ENCODE results near the gene COL4A4. TPM values are rescaled to one million over a fixed set of nuclear protein-coding genes. Genes with fewer than 3 reads are reported as not detected.

Gene COL4A4
- total and polyA plus RNA-seq, 4 experiments from 2014 or later, result 0.03 to 0.10 TPM; not detected in 2

GRCh38 chr2:227115761-227116160 is 48.2 kb downstream of the COL4A4 start:
- Mint-ChIP-seq H3K9me3 (no peaks in the 10 kb centered on the region), H3K27ac (no peak overlapping the region), H3K4me3 (no peak overlapping the region), H3K27me3 (peaks cover 6 to 11% of the 10 kb centered on the region in 2 donors), H3K36me3 (no peaks in the 10 kb centered on the region), H3K4me1 (peaks cover 0 to 1% (median 0%) of the 10 kb centered on the region in 4 donors)
- Histone ChIP-seq H3K27ac (ENCODE audit: low read depth, low read length) (no peak overlapping the region), H3K27me3 (ENCODE audit: insufficient read depth, low read length) (no peaks in the 10 kb centered on the region), H3K4me1 (ENCODE audit: insufficient read depth, low read length) (no peaks in the 10 kb centered on the region), H3K4me3 (ENCODE audit: low read length in 2 of 2) (no peak overlapping the region), H3K36me3 (ENCODE audit: insufficient read depth, low read length) (no peaks in the 10 kb centered on the region), H3K9me3 (ENCODE audit: control insufficient read depth in 1 of 2, low read length in 2 of 2) (no peaks in the 10 kb centered on the region)
- ChIA-PET CTCF (ENCODE audit: partially characterized antibody) (no interaction called here), POLR2A (ENCODE audit: partially characterized antibody) (no interaction called here)
- DNase-seq, result no peak
- intact Hi-C loops (cut with micrococcal nuclease), result no loop called here

DNA sequence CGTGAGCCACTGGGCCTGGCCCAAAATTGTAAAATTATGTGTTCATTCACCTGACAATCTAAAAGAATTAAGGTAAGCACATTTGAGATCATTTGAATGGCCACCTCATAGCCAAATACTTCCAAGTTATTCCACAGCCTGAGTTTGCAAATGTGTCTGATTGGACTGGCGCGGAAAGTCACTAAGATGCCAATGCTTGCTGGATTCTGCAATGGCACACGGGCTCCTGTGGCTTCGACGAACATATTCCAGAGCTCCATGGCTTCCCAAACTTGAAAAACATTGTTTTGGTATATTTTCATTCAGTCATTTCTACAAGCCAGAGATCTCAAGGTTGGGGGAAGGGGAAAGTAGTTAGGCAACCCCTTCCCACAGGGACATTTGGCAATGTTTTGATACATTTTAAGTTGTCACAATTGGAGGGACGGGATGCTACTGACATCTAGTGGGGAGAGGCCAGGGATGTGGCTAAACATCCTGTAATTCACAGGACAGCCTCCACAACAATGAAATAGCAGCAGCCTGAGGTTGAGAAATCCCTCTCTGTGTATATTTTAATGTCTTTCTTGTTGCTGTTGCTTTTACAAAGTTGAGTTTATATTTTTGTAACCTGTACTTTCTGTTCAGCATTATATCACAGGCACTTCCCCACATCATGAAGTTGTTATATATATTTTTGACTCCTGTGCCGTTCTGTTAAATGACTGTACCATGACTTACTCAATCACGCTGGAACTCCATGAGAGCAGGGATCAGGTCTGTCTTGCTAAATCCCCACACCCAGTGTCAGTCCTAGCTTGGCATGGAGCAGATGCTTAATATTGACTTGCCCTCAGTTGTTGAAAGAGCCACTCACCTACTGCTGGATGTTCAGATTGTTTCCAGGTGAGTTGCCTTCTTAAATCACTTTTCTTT is 56.9 kb downstream of the COL4A4 start:
- Histone ChIP-seq H3K27ac (ENCODE audit: low read depth, low read length) (no peak overlapping the region), H3K27me3 (ENCODE audit: insufficient read depth, low read length) (no peaks in the 10 kb centered on the region), H3K36me3 (ENCODE audit: insufficient read depth, low read length) (no peaks in the 10 kb centered on the region), H3K4me1 (ENCODE audit: insufficient read depth, low read length) (no peaks in the 10 kb centered on the region), H3K4me3 (ENCODE audit: low read length in 2 of 2) (no peak overlapping the region), H3K9me3 (ENCODE audit: control insufficient read depth in 1 of 2, low read length in 2 of 2) (no peaks in the 10 kb centered on the region)
- POLR2A ChIA-PET (ENCODE audit: partially characterized antibody), result no interaction called here
- no peak overlapping the region for H3K4me3 Mint-ChIP-seq
- H3K27ac Mint-ChIP-seq, result no peak overlapping the region
- intact Hi-C loops (cut with micrococcal nuclease), result loop anchor here (1.0 to 2.0 kb wide), 2 partner anchors 294 to 1439 kb away; no protein-coding TSS in a partner anchor
- peaks cover 3 to 7% of the 10 kb centered on the region in 2 donors for H3K27me3 Mint-ChIP-seq
- H3K9me3 Mint-ChIP-seq, result no peaks in the 10 kb centered on the region
- no peaks in the 10 kb centered on the region for H3K36me3 Mint-ChIP-seq
- DNase-seq, result peak in 4 of 5 donors; percentile 10 to 24 (median 18)
- H3K4me1 Mint-ChIP-seq, result no peaks in the 10 kb centered on the region
- CTCF ChIA-PET (ENCODE audit: partially characterized antibody), result no interaction called here

DNA sequence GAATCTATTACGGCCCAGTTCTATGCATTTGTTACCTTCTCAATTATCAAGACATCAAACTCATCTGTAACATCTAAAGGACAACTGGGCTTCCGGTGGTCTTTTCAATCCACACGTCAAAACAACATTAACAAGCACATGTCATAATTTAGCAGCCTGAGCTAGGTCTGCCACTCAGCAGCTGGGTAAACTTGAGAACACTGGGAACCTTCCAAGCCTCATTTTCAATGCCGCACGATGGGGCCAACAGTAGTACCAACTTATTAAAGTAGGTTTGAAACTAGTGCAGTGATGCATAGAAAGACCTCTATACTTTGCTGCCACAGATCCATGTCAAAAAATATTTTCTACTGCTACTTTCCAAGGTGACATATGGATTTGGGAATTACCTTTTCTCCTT is 60.4 kb downstream of the COL4A4 start:
- CTCF ChIA-PET (ENCODE audit: partially characterized antibody), result no interaction called here

GRCh38 chr2:227099340-227099739 is 64.7 kb downstream of the COL4A4 start:
- Histone ChIP-seq H3K36me3 (ENCODE audit: insufficient read depth, low read length) (no peaks in the 10 kb centered on the region), H3K4me3 (ENCODE audit: low read length in 2 of 2) (no peak overlapping the region), H3K27me3 (ENCODE audit: insufficient read depth, low read length) (no peaks in the 10 kb centered on the region), H3K27ac (ENCODE audit: low read depth, low read length) (no peak overlapping the region), H3K9me3 (ENCODE audit: control insufficient read depth in 1 of 2, low read length in 2 of 2) (no peaks in the 10 kb centered on the region), H3K4me1 (ENCODE audit: insufficient read depth, low read length) (no peaks in the 10 kb centered on the region)
- peaks cover 0 to 2% (median 0%) of the 10 kb centered on the region in 8 donors for H3K9me3 Mint-ChIP-seq
- no peak overlapping the region for H3K27ac Mint-ChIP-seq
- DNase-seq, result no peak
- ChIA-PET CTCF (ENCODE audit: partially characterized antibody) (no interaction called here), POLR2A (ENCODE audit: partially characterized antibody) (no interaction called here)
- no peaks in the 10 kb centered on the region for H3K36me3 Mint-ChIP-seq
- H3K4me1 Mint-ChIP-seq, result no peaks in the 10 kb centered on the region
- peaks cover 0 to 3% of the 10 kb centered on the region in 2 donors for H3K27me3 Mint-ChIP-seq
- intact Hi-C loops (cut with micrococcal nuclease), result no loop called here
- H3K4me3 Mint-ChIP-seq, result no peak overlapping the region

More for the DNA sequence above, 60.4 kb downstream of the COL4A4 start:
- Histone ChIP-seq H3K4me1 (ENCODE audit: insufficient read depth, low read length) (no peaks in the 10 kb centered on the region), H3K36me3 (ENCODE audit: insufficient read depth, low read length) (no peaks in the 10 kb centered on the region), H3K27me3 (ENCODE audit: insufficient read depth, low read length) (no peaks in the 10 kb centered on the region), H3K27ac (ENCODE audit: low read depth, low read length) (no peak overlapping the region), H3K9me3 (ENCODE audit: control insufficient read depth in 1 of 2, low read length in 2 of 2) (no peaks in the 10 kb centered on the region), H3K4me3 (ENCODE audit: low read length in 2 of 2) (no peak overlapping the region)
- POLR2A ChIA-PET (ENCODE audit: partially characterized antibody), result no interaction called here
- DNase-seq, result no peak
- Mint-ChIP-seq H3K36me3 (no peaks in the 10 kb centered on the region), H3K9me3 (peaks cover 0 to 2% (median 0%) of the 10 kb centered on the region in 8 donors), H3K27me3 (peaks cover 3 to 6% of the 10 kb centered on the region in 2 donors), H3K27ac (no peak overlapping the region), H3K4me1 (no peaks in the 10 kb centered on the region), H3K4me3 (no peak overlapping the region)
- intact Hi-C loops (cut with micrococcal nuclease), result no loop called here

GRCh38 chr2:227098162-227098515 is 65.9 kb downstream of the COL4A4 start:
- Histone ChIP-seq H3K4me3 (ENCODE audit: low read length in 2 of 2) (no peak overlapping the region), H3K4me1 (ENCODE audit: insufficient read depth, low read length) (no peaks in the 10 kb centered on the region), H3K27ac (ENCODE audit: low read depth, low read length) (no peak overlapping the region), H3K36me3 (ENCODE audit: insufficient read depth, low read length) (no peaks in the 10 kb centered on the region), H3K27me3 (ENCODE audit: insufficient read depth, low read length) (no peaks in the 10 kb centered on the region), H3K9me3 (ENCODE audit: control insufficient read depth in 1 of 2, low read length in 2 of 2) (no peaks in the 10 kb centered on the region)
- DNase-seq, result no peak
- intact Hi-C loops (cut with micrococcal nuclease), result no loop called here
- H3K27ac Mint-ChIP-seq, result no peak overlapping the region
- ChIA-PET POLR2A (ENCODE audit: partially characterized antibody) (no interaction called here), CTCF (ENCODE audit: partially characterized antibody) (no interaction called here)
- H3K9me3 Mint-ChIP-seq, result peaks cover 0 to 2% (median 0%) of the 10 kb centered on the region in 8 donors
- peaks cover 2 to 3% of the 10 kb centered on the region in 2 donors for H3K27me3 Mint-ChIP-seq
- H3K4me1 Mint-ChIP-seq, result no peaks in the 10 kb centered on the region
- no peaks in the 10 kb centered on the region for H3K36me3 Mint-ChIP-seq
- no peak overlapping the region for H3K4me3 Mint-ChIP-seq

DNA sequence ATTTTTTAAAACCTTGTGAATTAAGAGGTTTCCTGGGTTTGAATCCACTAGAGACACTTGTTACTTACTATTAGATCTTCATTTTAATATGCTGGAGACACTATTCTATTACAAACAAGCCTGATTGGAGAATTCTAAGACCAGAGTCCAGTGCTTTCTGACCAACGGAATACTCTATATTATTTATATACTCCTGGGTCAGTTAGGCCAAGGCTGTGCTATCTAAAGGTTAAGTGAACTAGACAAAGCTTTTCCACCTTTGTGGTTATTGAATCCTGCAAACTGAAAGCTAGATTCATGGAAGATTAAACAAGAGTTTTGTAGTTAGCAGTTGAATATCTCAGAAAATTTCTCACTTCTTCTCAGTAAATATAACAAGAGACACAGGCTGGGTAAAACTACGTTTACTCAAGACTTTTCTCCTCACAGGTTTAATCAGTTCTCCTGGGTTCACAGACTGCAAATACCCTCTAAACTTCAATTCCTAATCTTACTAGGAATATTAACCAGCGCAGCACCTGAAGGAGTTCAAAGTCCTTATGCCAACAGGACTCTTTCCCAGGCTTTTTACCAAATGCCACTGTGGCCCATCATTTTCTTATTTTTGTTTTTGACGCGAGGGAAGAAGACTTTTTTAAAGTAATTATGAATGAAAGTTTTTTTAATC is 66.4 kb downstream of the COL4A4 start:
- H3K4me1 ChIP-seq (ENCODE audit: insufficient read depth, low read length), result no peaks in the 10 kb centered on the region
- peaks cover 2 to 3% of the 10 kb centered on the region in 2 donors for H3K27me3 Mint-ChIP-seq
- no peaks in the 10 kb centered on the region for H3K36me3 ChIP-seq (ENCODE audit: insufficient read depth, low read length)
- H3K4me3 ChIP-seq (ENCODE audit: low read length in 2 of 2), result no peak overlapping the region
- intact Hi-C loops (cut with micrococcal nuclease), result no loop called here
- ChIA-PET CTCF (ENCODE audit: partially characterized antibody) (no interaction called here), POLR2A (ENCODE audit: partially characterized antibody) (no interaction called here)
- H3K4me1 Mint-ChIP-seq, result no peaks in the 10 kb centered on the region
- H3K9me3 Mint-ChIP-seq, result peaks cover 0 to 2% (median 0%) of the 10 kb centered on the region in 8 donors
- H3K27ac ChIP-seq (ENCODE audit: low read depth, low read length), result no peak overlapping the region
- no peaks in the 10 kb centered on the region for H3K9me3 ChIP-seq (ENCODE audit: control insufficient read depth in 1 of 2, low read length in 2 of 2)
- DNase-seq, result no peak
- no peak overlapping the region for H3K4me3 Mint-ChIP-seq
- no peak overlapping the region for H3K27ac Mint-ChIP-seq
- H3K27me3 ChIP-seq (ENCODE audit: insufficient read depth, low read length), result no peaks in the 10 kb centered on the region
- no peaks in the 10 kb centered on the region for H3K36me3 Mint-ChIP-seq

DNA sequence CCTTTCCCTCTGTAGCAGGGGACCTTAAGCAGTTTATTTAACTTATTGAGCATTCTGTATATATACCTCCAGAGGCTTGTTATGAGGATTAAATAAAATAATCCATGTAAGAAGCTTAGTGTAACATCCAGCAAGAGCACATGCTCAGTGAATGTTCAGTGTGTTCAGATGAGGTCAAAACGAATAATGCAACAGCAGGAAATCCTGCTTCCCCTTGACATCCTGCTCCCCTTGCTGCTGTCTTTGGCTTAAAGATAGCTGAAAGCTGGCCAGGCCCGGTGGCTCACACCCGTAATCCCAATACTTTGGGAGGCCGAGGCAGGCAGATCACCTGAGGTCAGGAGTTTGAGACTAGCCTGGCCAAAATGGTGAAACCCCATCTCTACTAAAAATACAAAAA is 68.7 kb downstream of the COL4A4 start:
- no peak for DNase-seq
- no peak overlapping the region for H3K27ac Mint-ChIP-seq
- H3K4me3 Mint-ChIP-seq, result no peak overlapping the region
- Histone ChIP-seq H3K27ac (ENCODE audit: low read depth, low read length) (no peak overlapping the region), H3K36me3 (ENCODE audit: insufficient read depth, low read length) (no peaks in the 10 kb centered on the region), H3K4me1 (ENCODE audit: insufficient read depth, low read length) (no peaks in the 10 kb centered on the region), H3K9me3 (ENCODE audit: control insufficient read depth in 1 of 2, low read length in 2 of 2) (no peaks in the 10 kb centered on the region), H3K4me3 (ENCODE audit: low read length in 2 of 2) (no peak overlapping the region), H3K27me3 (ENCODE audit: insufficient read depth, low read length) (no peaks in the 10 kb centered on the region)
- ChIA-PET CTCF (ENCODE audit: partially characterized antibody) (no interaction called here), POLR2A (ENCODE audit: partially characterized antibody) (no interaction called here)
- intact Hi-C loops (cut with micrococcal nuclease), result no loop called here
- H3K9me3 Mint-ChIP-seq, result peaks cover 0 to 2% (median 0%) of the 10 kb centered on the region in 8 donors
- H3K4me1 Mint-ChIP-seq, result no peaks in the 10 kb centered on the region
- no peaks in the 10 kb centered on the region for H3K36me3 Mint-ChIP-seq
- H3K27me3 Mint-ChIP-seq, result peaks cover 0 to 2% of the 10 kb centered on the region in 2 donors

All from CD4-positive, alpha-beta memory T cell (primary cell).